ENCODE results near the gene AK1.
A peak's percentile ranks its signal among the peaks of the same experiment; 100 is the strongest.

AK1 gene

GRCh38 chr9:127865645-127866464 lies 11.6 kb downstream of the AK1 start:
- DNase-seq = no peak

- no peak for DNase-seq
These were observed 14.3 kb downstream of the AK1 start for GRCh38 chr9:127863191-127863621.

- DNase-seq = no peak
These were observed 15.1 kb downstream of the AK1 start for GRCh38 chr9:127862075-127863011.

- no peak for DNase-seq
These were observed 16.7 kb downstream of the AK1 start for GRCh38 chr9:127860779-127861178.

- no peak for DNase-seq
These were observed 17.2 kb downstream of the AK1 start for GRCh38 chr9:127860260-127860659.

DNA sequence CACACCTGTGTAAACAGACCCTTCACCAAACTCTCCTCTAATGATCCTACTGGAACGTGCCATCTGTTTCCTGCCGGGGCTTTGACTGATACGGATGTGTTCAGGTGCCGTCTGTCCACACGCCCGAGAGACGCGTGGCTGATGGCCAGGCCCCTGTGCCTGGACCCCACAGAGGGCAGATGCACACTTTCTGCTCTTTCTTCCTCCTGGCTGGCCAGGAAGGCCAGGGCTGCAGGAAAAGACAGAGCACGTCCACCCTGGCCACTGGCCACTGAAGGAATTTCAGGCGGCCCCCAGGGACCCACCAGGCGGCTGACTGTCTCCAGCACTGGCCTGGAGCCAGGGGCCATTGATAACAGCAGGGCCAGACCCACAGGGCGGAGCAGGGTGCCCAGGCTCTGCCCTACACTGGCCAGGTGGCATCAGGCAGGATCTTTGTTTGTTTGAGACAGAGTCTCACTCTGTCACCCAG lies 19.4 kb downstream of the AK1 start:
- DNase-seq = peak; percentile 38

DNA sequence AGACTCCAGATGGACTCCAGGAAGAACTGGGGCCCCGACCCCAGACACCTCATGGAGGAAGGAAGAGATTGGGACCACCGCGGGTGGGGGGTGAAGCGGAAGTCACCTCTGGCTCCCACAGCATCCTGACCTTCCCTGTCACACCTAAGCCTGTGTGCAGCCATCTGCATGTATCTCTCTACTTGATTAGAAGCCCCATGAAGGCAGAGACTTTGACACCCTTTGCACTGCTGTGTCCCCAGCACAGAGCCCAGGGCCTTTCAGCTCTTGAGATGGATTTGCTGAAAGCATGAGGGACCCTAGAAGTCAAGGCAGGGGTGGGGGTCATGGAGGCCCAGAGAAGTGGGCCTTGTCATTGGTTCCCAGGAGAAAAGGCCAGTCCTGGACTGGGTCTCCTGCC lies 20.2 kb downstream of the AK1 start:
- DNase-seq = no peak

GRCh38 chr9:127856729-127857116 lies 20.8 kb downstream of the AK1 start:
- DNase-seq = no peak

GRCh38 chr9:127856094-127856728 lies 21.3 kb downstream of the AK1 start:
- no peak for DNase-seq

- no peak for DNase-seq
These were observed 22.0 kb downstream of the AK1 start for GRCh38 chr9:127855522-127855921.

DNA sequence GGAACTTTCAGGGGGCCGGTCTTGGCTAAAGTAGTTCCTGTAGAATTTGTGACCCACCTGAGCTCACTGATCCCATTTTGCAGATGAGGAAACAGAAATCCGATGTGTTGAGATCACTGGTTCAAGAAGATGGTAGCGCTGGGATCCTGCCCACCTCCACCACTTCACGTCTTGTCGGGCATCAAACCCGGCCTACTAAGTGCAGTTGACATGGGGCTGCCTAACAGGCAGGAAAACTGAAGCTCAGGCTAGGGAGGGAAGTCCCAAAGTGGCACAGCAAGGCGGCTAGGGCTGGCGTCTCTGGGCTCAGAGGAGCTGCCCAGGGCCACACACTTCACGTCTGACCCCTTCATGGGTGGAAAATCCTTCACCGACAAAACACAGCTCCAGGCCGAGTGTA lies 22.5 kb downstream of the AK1 start:
- no peak for DNase-seq

- DNase-seq = no peak
These were observed 23.2 kb downstream of the AK1 start, which contains the start of gene ENG for GRCh38 chr9:127854184-127854806. ENG (minus strand) TSS chr9:127854658; CDS start chr9:127854355, 303 bp downstream.

GRCh38 chr9:127853312-127854183 lies 23.9 kb downstream of the AK1 start:
- DNase-seq = no peak

DNA sequence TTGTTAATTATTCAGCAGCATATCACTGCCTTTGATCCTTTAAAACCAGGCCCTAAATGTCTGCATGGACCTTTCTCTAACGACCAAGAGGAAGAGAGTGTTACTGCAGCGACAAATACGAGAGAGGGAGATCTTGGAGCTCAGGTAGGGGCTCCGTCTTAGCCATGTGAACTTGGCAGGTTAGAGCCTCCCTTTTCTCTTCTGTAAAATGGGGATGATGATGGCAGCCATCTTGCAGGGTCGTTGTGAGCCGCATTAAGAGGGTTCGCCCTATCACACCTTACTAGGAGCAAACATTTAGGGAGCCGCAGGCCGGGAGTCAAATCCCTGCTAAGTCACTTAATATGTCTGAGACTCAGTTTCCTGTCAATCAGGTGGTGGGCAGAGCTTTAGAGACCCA lies 24.6 kb downstream of the AK1 start:
- no peak for DNase-seq

- no peak for DNase-seq
These were observed 27.1 kb downstream of the AK1 start for GRCh38 chr9:127850286-127850830.

DNA sequence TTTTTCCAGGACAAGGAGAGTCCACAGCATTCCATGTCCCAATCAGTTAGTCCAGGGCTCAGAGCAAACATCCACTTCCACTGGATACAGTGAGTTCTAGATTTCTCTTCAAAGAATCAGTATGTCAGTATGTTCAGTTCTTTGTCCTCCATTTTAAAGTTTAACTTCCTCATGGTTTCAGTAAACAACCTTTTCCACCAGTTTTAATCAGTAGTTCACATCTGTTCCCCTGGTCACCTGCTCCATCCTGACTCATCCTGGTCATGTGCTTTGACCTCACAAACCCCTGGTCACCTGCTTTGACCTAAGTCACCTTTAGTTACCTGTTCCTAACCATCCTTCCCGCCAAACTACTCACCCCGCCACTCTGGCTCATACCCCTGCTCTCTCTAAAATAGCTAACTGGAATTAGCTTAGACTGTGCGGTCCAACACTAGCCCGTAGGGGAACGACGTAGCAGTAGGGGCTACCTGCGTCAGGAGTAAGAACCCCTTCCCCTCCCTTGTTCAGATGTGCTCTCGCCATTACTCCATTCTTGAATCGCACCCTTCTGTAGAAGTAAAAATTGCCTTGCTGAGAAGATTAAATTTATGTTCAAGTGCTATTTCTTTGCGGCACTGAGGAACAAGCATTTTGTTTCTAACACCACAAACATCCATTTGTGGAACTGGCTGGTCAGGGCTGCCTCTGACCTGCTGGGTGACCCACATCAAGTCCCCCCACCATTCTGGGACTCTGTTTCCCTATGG lies 28.5 kb downstream of the AK1 start:
- no peak for DNase-seq

DNA sequence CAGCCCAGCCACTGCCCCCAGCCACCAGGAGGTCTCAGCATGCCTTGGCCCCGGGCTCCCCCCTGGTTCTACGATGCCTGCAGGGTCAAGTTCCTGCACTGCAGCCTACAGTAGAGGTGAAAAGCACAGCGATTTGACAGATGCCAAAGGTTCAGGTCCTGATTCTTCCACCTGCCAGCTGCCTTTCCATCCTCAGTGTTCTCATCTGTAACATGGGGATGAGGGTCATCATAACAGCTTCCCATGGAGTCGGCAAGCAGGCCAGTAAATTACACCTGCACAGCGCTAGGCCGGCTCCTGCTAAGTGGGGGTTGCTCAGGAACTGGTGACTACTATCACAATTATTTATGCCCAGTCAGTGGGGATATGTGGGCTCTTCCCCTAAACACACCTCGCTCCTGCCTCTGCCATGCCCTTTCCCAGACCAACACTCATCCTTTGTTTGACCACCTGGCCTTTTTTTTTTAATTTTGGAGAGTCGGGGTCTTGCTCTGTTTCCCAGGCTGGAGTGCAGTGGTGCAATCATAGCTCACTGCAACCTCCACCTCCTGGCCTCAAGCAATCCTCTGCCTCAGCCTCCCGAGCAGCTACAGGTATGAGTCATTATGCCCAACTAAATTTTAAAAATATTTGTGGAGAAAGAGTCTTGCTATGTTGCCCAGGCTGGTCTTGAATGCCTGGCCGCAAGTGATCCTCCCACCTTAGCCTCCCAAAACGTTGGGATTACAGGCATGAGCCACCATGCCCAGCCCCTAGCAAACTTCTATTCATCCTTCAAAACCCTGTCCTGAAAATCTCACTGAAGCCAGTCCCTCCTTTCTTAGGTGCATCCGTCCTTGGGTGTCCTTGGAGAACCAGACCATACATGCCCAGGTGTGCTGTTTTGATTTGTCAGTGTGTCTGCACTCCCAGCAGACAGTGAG lies 29.4 kb downstream of the AK1 start:
- no peak for DNase-seq

DNA sequence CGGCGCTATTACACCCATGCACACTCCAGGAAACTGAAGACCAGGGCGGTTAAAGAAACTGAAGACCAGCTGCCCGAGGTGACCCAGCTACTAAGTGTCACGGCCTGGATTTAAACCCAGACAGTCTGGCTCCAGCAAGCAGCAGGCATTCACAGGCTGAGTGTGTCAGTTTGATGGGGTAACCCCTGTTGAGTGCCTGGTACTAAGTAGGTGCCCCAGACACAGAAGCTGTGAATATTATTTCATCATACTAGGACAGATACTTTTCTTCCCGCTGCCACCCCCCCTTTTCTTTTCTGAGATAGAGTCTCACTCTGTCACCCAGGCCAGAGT lies 30.3 kb downstream of the AK1 start:
- DNase-seq = no peak

DNA sequence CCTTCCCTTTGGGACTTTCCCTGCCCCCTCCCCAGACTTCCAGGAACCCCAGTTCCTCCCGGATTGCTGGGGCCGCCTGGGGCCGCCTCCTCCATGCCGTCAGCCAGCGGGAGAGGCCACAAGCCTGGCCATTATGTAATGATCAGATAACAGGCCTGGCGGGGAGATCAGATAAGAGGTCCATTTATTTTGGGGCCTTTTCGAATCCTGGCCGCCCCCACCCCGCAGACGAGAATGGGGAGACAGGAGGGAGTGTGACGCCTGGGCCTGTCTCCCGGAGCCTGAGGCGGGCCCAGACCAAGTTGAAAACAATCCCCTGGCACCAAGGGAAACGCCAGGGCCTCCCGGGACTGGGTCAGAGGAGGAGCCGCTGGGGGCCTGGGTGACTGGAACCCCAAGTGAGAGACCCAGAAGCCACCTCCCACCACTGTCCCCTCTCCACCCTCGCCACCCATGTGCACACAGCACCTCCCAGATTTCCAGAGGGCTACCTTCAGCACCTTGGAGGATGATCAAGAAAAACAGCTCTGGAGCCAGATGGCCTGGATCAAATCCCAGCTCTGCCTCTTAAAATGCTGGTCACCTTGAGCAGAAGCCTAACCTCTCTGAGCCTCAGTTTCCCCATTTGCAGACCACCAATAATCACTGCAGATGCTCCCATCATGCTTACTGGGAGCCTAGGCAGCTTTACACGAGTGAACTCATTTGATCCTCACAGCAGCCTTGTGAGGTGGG lies 30.9 kb downstream of the AK1 start:
- no peak for DNase-seq
